ENCODE data around the gene CD27. TPM values are rescaled to one million over a fixed set of nuclear protein-coding genes. Genes with fewer than 3 reads are reported as not detected.
"Not testable (repeated sequence)": the region's sequence is repeated elsewhere in the genome, so short reads cannot be mapped to it uniquely, and the experiment has no call there.

The CD27 gene
- total RNA-seq, 2 experiments from 2014 or later, result 115 to 134 TPM

DNA sequence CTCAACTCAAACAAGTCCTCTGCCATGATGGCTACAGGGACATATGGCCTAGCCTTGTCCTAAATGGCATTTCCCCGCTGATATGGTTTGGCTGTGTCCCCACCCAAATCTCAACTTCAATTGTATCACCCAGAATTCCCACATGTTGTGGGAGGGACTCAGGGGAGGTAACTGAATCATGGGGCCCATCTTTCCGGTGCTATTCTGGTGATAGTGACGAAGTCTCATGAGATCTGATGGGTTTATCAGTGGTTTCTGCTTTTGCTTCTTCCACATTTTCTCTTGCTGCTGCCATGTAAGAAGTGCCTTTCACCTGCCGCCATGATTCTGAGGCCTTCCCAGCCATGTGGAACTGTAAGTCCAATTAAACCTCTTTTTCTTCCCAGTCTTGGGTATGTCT, 22.0 kb downstream of the CD27 start:
- POLR2A ChIA-PET, DNase-seq, H3K27ac Mint-ChIP-seq, H3K9me3 Mint-ChIP-seq, H3K27me3 Mint-ChIP-seq, H3K4me3 Mint-ChIP-seq: not testable (repeated sequence)
- Mint-ChIP-seq H3K4me1 (peaks cover 84% of the 10 kb centered on the region), H3K36me3 (ENCODE audit: low read depth) (peaks cover 76% of the 10 kb centered on the region)
- CTCF ChIA-PET, result interaction anchor here (1.2 to 2.2 kb wide), 6 partner anchors 15 to 132 kb away, joined by 4 to 19 read pairs (median 6); partner anchors contain the start of genes TAPBPL and TNFRSF1A

DNA sequence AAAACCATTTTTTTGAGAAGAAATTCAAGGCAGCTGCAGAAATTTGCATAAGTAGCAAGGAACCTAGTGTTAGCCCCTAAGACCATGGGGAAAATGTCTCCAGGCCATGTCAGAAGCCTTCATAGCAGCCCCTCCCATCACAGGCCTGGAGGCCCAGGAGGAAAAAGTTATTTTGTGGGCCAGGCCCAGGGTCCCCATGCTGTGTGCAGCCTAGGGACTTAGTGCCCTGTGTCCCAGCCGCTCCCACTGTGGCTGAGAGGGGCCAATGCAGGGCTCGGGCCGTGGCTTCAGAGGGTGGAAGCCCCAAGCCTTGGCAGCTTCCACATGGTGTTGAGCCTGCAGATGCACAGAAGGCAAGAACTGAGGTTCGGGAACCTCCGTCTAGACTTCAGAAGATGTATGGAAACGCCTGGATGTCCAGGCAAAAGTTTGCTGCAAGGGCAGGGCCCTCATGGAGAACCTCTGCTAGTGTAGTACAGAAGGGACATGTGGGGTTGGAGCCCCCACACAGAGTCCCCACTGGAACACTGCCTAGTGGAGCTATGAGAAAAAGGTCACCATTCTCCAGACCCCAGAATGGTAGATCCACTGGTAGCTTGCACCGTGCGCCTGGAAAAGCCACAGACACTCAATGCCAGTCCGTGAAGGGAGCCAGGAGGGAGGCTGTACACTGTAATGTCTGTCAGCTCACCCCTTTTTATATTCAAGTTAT, 23.0 kb downstream of the CD27 start:
- H3K27ac Mint-ChIP-seq, DNase-seq, H3K27me3 Mint-ChIP-seq, POLR2A ChIA-PET, H3K9me3 Mint-ChIP-seq: not testable (repeated sequence)
- Mint-ChIP-seq H3K36me3 (ENCODE audit: low read depth) (peaks cover 66% of the 10 kb centered on the region), H3K4me3 (peak overlapping the region; percentile 96), H3K4me1 (peaks cover 81% of the 10 kb centered on the region)
- CTCF ChIA-PET, result interaction anchor here (0.6 kb wide), 1 partner anchor 21 kb away, joined by 4 read pairs; no protein-coding TSS in a partner anchor

DNA sequence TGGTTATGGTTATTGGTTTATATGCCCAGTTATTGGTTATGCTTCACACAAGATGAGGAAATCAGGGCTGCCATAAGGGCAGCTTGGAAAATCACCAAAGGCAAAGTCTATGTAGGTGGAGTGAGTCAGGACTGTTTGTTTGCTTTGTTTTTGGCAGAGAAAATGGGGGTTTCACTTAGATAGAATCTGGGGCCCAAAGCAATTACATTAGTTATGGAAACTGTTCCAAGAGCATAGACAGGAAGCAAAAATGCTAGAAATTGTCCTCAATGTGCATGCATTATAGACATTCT, 23.5 kb downstream of the CD27 start:
- POLR2A ChIA-PET, result no interaction called here
- Mint-ChIP-seq H3K9me3 (no peaks in the 10 kb centered on the region), H3K36me3 (ENCODE audit: low read depth) (peaks cover 61% of the 10 kb centered on the region), H3K4me1 (peaks cover 76% of the 10 kb centered on the region), H3K27ac (peak overlapping the region; percentile 39), H3K4me3 (peak overlapping the region; percentile 96), H3K27me3 (no peaks in the 10 kb centered on the region)
- CTCF ChIA-PET, result no interaction called here
- DNase-seq, result no peak

- DNase-seq, result no peak
- Mint-ChIP-seq H3K36me3 (ENCODE audit: low read depth) (peaks cover 53% of the 10 kb centered on the region), H3K9me3 (no peaks in the 10 kb centered on the region), H3K27me3 (peaks cover 3% of the 10 kb centered on the region), H3K4me1 (peaks cover 67% of the 10 kb centered on the region), H3K4me3 (peak overlapping the region; percentile 96), H3K27ac (peak overlapping the region; percentile 39)
- ChIA-PET POLR2A (no interaction called here), CTCF (interaction anchor here (1.1 kb wide), 1 partner anchor 140 kb away, joined by 3 read pairs; no protein-coding TSS in a partner anchor)
Observed at GRCh38 chr12:6469092-6469491, 24.3 kb downstream of the CD27 start.

- Mint-ChIP-seq H3K27ac (peak overlapping the region; percentile 92), H3K36me3 (ENCODE audit: low read depth) (peaks cover 46% of the 10 kb centered on the region), H3K9me3 (no peaks in the 10 kb centered on the region), H3K27me3 (peaks cover 6% of the 10 kb centered on the region), H3K4me3 (peak overlapping the region; percentile 96), H3K4me1 (peaks cover 60% of the 10 kb centered on the region)
- ChIA-PET CTCF (interaction anchor here (0.7 to 2.2 kb wide), 10 partner anchors 11 to 141 kb away, joined by 3 to 12 read pairs (median 3); no protein-coding TSS in a partner anchor), POLR2A (interaction anchor here (1.3 to 2.2 kb wide), 5 partner anchors 8 to 220 kb away, joined by 6 to 13 read pairs (median 10); partner anchors contain the start of genes GAPDH and MRPL51)
- DNase-seq, result no peak
Observed at GRCh38 chr12:6469609-6470374, 25.0 kb downstream of the CD27 start.

DNA sequence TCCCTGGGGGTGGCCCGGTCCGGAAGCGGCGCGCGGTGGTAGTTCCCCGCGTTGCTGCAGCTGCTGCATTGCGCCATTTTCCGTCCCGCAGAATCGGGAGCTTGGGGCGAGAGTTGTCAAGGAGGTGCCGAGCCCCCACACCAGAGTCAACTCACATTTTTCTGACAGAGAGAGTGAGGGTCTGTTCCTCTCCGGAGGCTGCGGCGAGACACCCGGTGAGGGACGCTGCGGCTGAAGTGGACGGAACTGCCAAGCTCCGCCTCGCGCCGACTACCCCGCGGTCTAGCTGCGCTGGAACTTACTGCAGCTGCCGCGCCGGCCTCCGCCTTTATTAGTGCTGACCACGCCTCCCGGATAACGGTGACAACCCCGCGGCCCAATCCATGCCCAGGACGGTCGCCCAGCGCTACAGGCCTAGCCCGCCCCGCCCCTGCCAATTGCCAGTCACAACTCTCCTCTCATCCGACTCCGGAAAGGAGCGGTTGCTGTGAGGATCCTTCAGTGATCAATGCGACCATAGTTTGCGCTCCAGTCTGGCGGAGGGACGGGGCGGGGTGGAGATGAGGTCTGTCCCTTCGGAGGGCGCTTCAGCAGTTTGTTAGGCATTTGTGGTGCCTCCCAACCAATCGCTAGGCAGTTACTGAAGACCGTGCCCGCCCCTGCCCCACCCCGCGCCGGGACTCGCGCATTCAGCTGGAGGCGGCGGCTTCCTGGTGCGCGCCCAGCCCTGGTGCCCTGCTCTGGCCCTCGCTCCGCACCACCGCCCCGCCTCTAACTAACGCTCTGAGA, 25.8 kb downstream of the CD27 start, which contains the start of gene VAMP1:
Gene VAMP1 (minus strand): TSS at position 303 of the 789 bp plus-strand sequence. CDS start 146 bp downstream, at position 157.
- CTCF ChIA-PET, result interaction anchor here (0.7 to 2.2 kb wide), 13 partner anchors 8 to 142 kb away, joined by 3 to 12 read pairs (median 3); no protein-coding TSS in a partner anchor
- Mint-ChIP-seq H3K36me3 (ENCODE audit: low read depth) (peaks cover 40% of the 10 kb centered on the region), H3K4me3 (peak within 1 kb of the TSS; percentile 96), H3K9me3 (no peaks in the 10 kb centered on the region), H3K27me3 (peaks cover 6% of the 10 kb centered on the region), H3K4me1 (peaks cover 56% of the 10 kb centered on the region), H3K27ac (peak within 1 kb of the TSS; percentile 92)
- peak; percentile 100 for DNase-seq
- POLR2A ChIA-PET, result interaction anchor here (0.5 to 2.2 kb wide), 9 partner anchors 9 to 427 kb away, joined by 3 to 13 read pairs (median 8); partner anchors contain the start of genes GAPDH, MRPL51 and TAPBPL

GRCh38 chr12:6471989-6472360, 27.2 kb downstream of the CD27 start:
- Mint-ChIP-seq H3K27ac (peak overlapping the region; percentile 92), H3K27me3 (peaks cover 6% of the 10 kb centered on the region), H3K36me3 (ENCODE audit: low read depth) (peaks cover 27% of the 10 kb centered on the region), H3K4me1 (peaks cover 44% of the 10 kb centered on the region), H3K4me3 (no peak overlapping the region), H3K9me3 (no peaks in the 10 kb centered on the region)
- ChIA-PET CTCF (interaction anchor here (0.6 to 1.2 kb wide), 2 partner anchors 9 to 208 kb away, joined by 3 read pairs; no protein-coding TSS in a partner anchor), POLR2A (no interaction called here)
- DNase-seq, result no peak

DNA sequence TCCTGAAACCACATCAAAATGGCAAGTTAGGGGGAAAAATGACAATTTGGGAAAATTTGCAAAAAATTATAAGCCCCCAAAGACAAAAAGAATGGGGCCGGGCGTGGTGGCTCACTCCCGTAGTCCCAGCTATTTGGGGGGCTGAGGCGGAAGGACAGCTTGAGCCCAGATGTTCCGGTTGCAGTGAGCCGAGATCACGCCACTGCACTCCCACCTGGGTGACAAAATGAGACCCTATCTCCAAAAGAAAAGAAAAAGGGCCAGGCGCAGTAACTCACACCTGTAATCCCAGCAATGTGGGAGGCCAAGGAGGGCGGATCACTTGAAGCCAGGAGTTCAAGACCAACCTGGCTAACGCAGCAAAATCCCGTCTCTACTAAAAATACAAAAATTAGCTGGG, 27.7 kb downstream of the CD27 start:
- peaks cover 22% of the 10 kb centered on the region for H3K36me3 Mint-ChIP-seq (ENCODE audit: low read depth)
- no peak overlapping the region for H3K4me3 Mint-ChIP-seq
- no peaks in the 10 kb centered on the region for H3K9me3 Mint-ChIP-seq
- no peak for DNase-seq
- no peak overlapping the region for H3K27ac Mint-ChIP-seq
- H3K4me1 Mint-ChIP-seq, result peaks cover 39% of the 10 kb centered on the region
- ChIA-PET POLR2A (no interaction called here), CTCF (no interaction called here)
- peaks cover 6% of the 10 kb centered on the region for H3K27me3 Mint-ChIP-seq

- CTCF ChIA-PET; POLR2A ChIA-PET; H3K36me3 Mint-ChIP-seq (ENCODE audit: low read depth); H3K4me3 Mint-ChIP-seq; H3K9me3 Mint-ChIP-seq; H3K27ac Mint-ChIP-seq; DNase-seq: not testable (repeated sequence)
- H3K4me1 Mint-ChIP-seq, result peaks cover 16% of the 10 kb centered on the region
- H3K27me3 Mint-ChIP-seq, result peaks cover 13% of the 10 kb centered on the region
Observed at GRCh38 chr12:6475233-6475975, 30.6 kb downstream of the CD27 start.

- H3K9me3 Mint-ChIP-seq, result no peaks in the 10 kb centered on the region
- H3K4me1 Mint-ChIP-seq, result peaks cover 10% of the 10 kb centered on the region
- no peaks in the 10 kb centered on the region for H3K36me3 Mint-ChIP-seq (ENCODE audit: low read depth)
- ChIA-PET CTCF (no interaction called here), POLR2A (no interaction called here)
- H3K4me3 Mint-ChIP-seq, result no peak overlapping the region
- peaks cover 14% of the 10 kb centered on the region for H3K27me3 Mint-ChIP-seq
- no peak for DNase-seq
- no peak overlapping the region for H3K27ac Mint-ChIP-seq
Observed at GRCh38 chr12:6476489-6476888, 31.7 kb downstream of the CD27 start.

DNA sequence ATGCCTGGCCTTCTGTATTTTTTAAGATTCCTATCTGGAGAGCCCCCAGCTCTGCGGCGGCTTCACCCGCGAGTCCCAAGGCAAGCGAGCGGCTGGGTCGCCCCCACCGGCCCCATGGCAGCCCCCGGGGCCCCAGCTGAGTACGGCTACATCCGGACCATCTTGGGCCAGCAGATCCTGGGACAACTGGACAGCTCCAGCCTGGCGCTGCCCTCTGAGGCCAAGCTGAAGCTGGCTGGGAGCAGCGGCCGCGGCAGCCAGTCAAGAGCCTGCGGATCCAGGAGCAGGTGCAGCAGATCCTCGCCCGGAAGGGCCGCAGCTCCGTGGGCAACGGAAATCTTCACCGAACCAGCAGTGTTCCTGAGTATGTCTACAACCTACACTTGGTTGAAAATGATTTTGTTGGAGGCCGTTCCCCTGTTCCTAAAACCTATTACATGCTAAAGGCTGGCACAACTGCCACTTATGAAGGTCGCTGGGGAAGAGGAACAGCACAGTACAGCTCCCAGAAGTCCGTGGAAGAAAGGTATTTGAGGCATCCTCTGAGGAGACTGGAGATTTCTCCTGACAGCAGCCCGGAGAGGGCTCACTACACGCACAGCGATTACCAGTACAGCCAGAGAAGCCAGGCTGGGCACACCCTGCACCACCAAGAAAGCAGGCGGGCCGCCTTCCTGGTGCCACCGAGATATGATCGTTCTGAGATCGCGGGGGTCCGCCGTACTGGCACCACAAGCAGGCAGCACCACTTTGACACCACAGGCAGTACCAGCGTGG, 33.0 kb downstream of the CD27 start:
- peaks cover 15% of the 10 kb centered on the region for H3K27me3 Mint-ChIP-seq
- H3K36me3 Mint-ChIP-seq (ENCODE audit: low read depth); H3K9me3 Mint-ChIP-seq; H3K4me3 Mint-ChIP-seq; H3K27ac Mint-ChIP-seq; H3K4me1 Mint-ChIP-seq; DNase-seq; POLR2A ChIA-PET: not testable (repeated sequence)
- CTCF ChIA-PET, result interaction anchor here (0.9 to 1.5 kb wide), 2 partner anchors 12 to 16 kb away, joined by 3 to 4 read pairs; no protein-coding TSS in a partner anchor
